ENCODE measurements around the gene PRKCA.

GRCh38 chr17:66686601-66687000, 384.2 kb downstream of the PRKCA start:
- TF ChIP-seq YY1 (IDR thresholded peaks at IDR 0.05; ENCODE audit: insufficient read depth, insufficient read length) (no peak), ZNF274 (IDR thresholded peaks at IDR 0.05; ENCODE audit: low read depth, low read length) (no peak)

All from NT2/D1 (cell line).